GM12872 (cell line): ENCODE data around the gene TBX5.

ENCODE experiments used
- CTCF ChIP-seq: IDR thresholded peaks from 3 replicates; pipeline ENCODE4 v1.5.1; 2011; ENCODE audit warnings: low read depth, mild to moderate bottlenecking, low read length, moderate library complexity; ENCODE audit not compliant: insufficient read depth

TBX5 gene

GRCh38 chr12:114412825-114413749 is 7.1 kb upstream of the TBX5 start:
- no peak for TF ChIP-seq CTCF

- no peak for TF ChIP-seq CTCF
These were observed 6.4 kb upstream of the TBX5 start for GRCh38 chr12:114412307-114412706.

- no peak for TF ChIP-seq CTCF
These were observed 5.3 kb upstream of the TBX5 start for GRCh38 chr12:114411071-114411837.

- TF ChIP-seq CTCF, result no peak
These were observed 4.1 kb upstream of the TBX5 start for GRCh38 chr12:114409852-114410600.

GRCh38 chr12:114408886-114409851 is 3.2 kb upstream of the TBX5 start:
- no peak for TF ChIP-seq CTCF

GRCh38 chr12:114408471-114408885 is 2.5 kb upstream of the TBX5 start:
- TF ChIP-seq CTCF, result no peak
